Measurements from ENCODE around the gene NTRK3. TPM values are rescaled to one million over a fixed set of nuclear protein-coding genes. Genes with fewer than 3 reads are reported as not detected.

Gene NTRK3
- total RNA-seq, 1 experiment from 2014 or later, result not detected

DNA sequence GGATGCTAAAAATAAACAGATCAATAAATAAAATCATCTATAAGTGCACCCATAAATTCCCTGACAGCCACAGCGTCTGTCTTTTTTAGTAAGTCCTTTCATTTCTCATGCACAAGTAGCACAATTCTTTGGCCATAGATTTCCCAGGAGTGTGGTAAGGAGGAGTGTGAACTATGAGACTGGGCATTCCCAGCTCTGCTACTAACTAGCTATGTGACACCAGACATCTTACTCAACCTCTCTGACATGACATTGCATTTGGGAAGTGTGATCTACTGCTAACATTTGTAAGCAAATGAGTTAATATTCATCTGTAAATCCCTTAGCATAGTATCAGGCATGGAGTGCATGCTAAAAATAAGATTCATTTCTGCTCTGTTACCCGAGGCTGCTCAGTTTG lies 301.7 kb downstream of the NTRK3 start:
- ChIA-PET CTCF (no interaction called here), POLR2A (ENCODE audit: unreplicated experiment) (no interaction called here)
- Histone ChIP-seq H3K27ac (ENCODE audit: low read length) (no peak overlapping the region), H4K20me1 (ENCODE audit: low read length) (no peaks in the 10 kb centered on the region), H3K9ac (ENCODE audit: low read length) (no peak overlapping the region), H3K9me3 (ENCODE audit: low read length) (no peaks in the 10 kb centered on the region), H3K4me1 (ENCODE audit: insufficient read depth, low read length) (no peaks in the 10 kb centered on the region), H3K36me3 (ENCODE audit: low read depth, low read length) (no peaks in the 10 kb centered on the region), H2AFZ (ENCODE audit: low read length) (no peak overlapping the region), H3K27me3 (ENCODE audit: low read length) (peaks cover 6% of the 10 kb centered on the region; the same call in 1 of the 2 replicates), H3F3A (ENCODE audit: low read length, unreplicated experiment) (no peaks in the 10 kb centered on the region), H3K4me2 (ENCODE audit: low read length) (no peak overlapping the region), H3K79me2 (ENCODE audit: low read length) (no peaks in the 10 kb centered on the region), H3K4me3 (ENCODE audit: low read length) (no peak overlapping the region), H3K9me2 (replicated peaks; ENCODE audit: low read length) (no peaks in the 10 kb centered on the region)
- BruUV-seq (replicated peaks), result no TSS peak
- ATAC-seq (no peak), DNase-seq (no peak)
- intact Hi-C loops (cut with micrococcal nuclease), result no loop called here
- TF ChIP-seq EZH2phosphoT487 (IDR thresholded peaks at IDR 0.05; ENCODE audit: borderline replicate concordance, low read length), result no peak
- no peak for TF ChIP-seq EZH2 (IDR thresholded peaks at IDR 0.05; ENCODE audit: low read length, unreplicated experiment)
- TF ChIP-seq, protein P1, sequence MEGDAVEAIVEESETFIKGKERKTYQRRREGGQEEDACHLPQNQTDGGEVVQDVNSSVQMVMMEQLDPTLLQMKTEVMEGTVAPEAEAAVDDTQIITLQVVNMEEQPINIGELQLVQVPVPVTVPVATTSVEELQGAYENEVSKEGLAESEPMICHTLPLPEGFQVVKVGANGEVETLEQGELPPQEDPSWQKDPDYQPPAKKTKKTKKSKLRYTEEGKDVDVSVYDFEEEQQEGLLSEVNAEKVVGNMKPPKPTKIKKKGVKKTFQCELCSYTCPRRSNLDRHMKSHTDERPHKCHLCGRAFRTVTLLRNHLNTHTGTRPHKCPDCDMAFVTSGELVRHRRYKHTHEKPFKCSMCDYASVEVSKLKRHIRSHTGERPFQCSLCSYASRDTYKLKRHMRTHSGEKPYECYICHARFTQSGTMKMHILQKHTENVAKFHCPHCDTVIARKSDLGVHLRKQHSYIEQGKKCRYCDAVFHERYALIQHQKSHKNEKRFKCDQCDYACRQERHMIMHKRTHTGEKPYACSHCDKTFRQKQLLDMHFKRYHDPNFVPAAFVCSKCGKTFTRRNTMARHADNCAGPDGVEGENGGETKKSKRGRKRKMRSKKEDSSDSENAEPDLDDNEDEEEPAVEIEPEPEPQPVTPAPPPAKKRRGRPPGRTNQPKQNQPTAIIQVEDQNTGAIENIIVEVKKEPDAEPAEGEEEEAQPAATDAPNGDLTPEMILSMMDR (conservative IDR thresholded peaks at IDR 0.05; ENCODE audit: low read depth, low read length), result no peak

DNA sequence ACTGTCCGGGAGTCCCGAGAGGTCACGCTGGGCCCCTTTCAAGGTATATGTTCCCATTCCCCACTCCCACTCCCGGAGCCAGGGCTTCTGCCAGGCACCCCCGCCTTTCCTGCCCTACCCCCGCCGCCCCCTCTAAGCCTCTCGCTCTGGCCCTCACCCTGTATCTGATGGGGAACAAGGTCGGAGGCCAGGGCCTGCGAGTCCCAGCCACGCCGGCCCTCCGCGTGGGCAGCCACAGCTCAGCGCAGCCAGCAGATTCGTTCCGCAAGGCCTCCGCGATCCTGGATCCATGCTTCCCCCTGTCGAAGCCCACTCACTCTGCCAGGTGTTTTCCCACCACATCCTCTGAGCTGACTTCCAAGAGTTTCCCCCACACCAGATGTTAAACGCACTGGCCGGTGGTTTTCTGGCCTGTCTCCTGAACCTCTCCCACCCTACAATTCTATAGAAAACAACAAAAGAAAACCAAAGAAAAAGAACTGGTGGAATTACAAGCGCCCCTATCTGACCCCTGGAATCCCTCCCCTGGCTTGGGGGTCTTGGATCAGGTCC lies 303.7 kb downstream of the NTRK3 start:
- Histone ChIP-seq H3K79me2 (ENCODE audit: low read length) (no peaks in the 10 kb centered on the region), H3K27ac (ENCODE audit: low read length) (no peak overlapping the region), H4K20me1 (ENCODE audit: low read length) (no peaks in the 10 kb centered on the region), H3K9ac (ENCODE audit: low read length) (no peak overlapping the region), H2AFZ (ENCODE audit: low read length) (no peak overlapping the region), H3K36me3 (ENCODE audit: low read depth, low read length) (no peaks in the 10 kb centered on the region), H3K4me1 (ENCODE audit: insufficient read depth, low read length) (no peaks in the 10 kb centered on the region), H3K4me2 (ENCODE audit: low read length) (no peak overlapping the region), H3K4me3 (ENCODE audit: low read length) (no peak overlapping the region), H3K9me3 (ENCODE audit: low read length) (no peaks in the 10 kb centered on the region), H3F3A (ENCODE audit: low read length, unreplicated experiment) (no peaks in the 10 kb centered on the region), H3K9me2 (replicated peaks; ENCODE audit: low read length) (no peaks in the 10 kb centered on the region), H3K27me3 (ENCODE audit: low read length) (no peaks in the 10 kb centered on the region)
- no TSS peak for BruUV-seq (replicated peaks)
- ATAC-seq, result no peak
- POLR2A ChIA-PET (ENCODE audit: unreplicated experiment), result no interaction called here
- TF ChIP-seq EZH2 (IDR thresholded peaks at IDR 0.05; ENCODE audit: low read length, unreplicated experiment) (no peak), EZH2phosphoT487 (IDR thresholded peaks at IDR 0.05; ENCODE audit: borderline replicate concordance, low read length) (no peak)
- TF ChIP-seq, protein P1 (conservative IDR thresholded peaks at IDR 0.05; ENCODE audit: low read depth, low read length), result no peak
- intact Hi-C loops (cut with micrococcal nuclease), result no loop called here
- no peak for DNase-seq
- CTCF ChIA-PET, result no interaction called here

DNA sequence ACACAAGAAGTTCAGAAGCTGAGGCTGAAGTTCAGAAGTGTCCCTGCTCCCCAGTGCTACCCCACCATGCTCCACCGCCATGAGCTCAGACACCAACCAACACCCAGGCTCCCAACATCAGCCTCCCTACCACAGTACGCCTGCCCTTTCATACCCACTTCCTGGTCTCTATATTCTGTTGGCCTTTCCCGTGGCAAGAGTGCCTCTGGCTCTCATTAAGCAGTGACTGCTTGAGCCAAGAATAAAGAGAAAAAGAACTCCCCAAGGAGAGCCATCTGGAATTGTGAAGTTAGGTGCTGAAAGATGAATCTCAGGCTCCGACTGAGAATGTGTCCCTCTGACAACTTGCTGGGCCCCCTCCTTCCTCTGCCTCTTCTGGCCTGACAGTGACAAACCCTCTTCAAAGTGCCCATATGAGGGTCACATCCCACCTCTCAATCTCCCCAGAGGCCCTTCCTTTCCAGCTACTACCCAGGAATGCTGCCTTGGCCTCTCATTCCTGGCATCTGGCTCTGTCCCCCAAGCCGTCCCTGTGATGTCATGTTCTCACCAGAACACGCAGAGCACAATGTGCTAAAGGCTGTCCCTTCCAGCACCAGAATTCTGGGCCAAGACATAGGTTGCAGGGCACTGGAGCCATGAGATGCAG lies 306.8 kb downstream of the NTRK3 start:
- no peak overlapping the region for H3K4me2 ChIP-seq (ENCODE audit: low read length)
- no peak for TF ChIP-seq EZH2phosphoT487 (IDR thresholded peaks at IDR 0.05; ENCODE audit: borderline replicate concordance, low read length)
- TF ChIP-seq, protein P1 (conservative IDR thresholded peaks at IDR 0.05; ENCODE audit: low read depth, low read length), result no peak
- no peak for TF ChIP-seq EZH2 (IDR thresholded peaks at IDR 0.05; ENCODE audit: low read length, unreplicated experiment)
- no peaks in the 10 kb centered on the region for H3F3A ChIP-seq (ENCODE audit: low read length, unreplicated experiment)
- CTCF ChIA-PET, result no interaction called here
- no peak overlapping the region for H3K9ac ChIP-seq (ENCODE audit: low read length)
- no peak overlapping the region for H3K27ac ChIP-seq (ENCODE audit: low read length)
- H3K9me2 ChIP-seq (replicated peaks; ENCODE audit: low read length), result no peaks in the 10 kb centered on the region
- H3K79me2 ChIP-seq (ENCODE audit: low read length), result no peaks in the 10 kb centered on the region
- H3K27me3 ChIP-seq (ENCODE audit: low read length), result no peaks in the 10 kb centered on the region
- no peak for DNase-seq
- ATAC-seq, result no peak
- H3K36me3 ChIP-seq (ENCODE audit: low read depth, low read length), result no peaks in the 10 kb centered on the region
- no peak overlapping the region for H2AFZ ChIP-seq (ENCODE audit: low read length)
- no peaks in the 10 kb centered on the region for H4K20me1 ChIP-seq (ENCODE audit: low read length)
- H3K4me1 ChIP-seq (ENCODE audit: insufficient read depth, low read length), result no peaks in the 10 kb centered on the region
- no TSS peak for BruUV-seq (replicated peaks)
- no peaks in the 10 kb centered on the region for H3K9me3 ChIP-seq (ENCODE audit: low read length)
- POLR2A ChIA-PET (ENCODE audit: unreplicated experiment), result no interaction called here
- H3K4me3 ChIP-seq (ENCODE audit: low read length), result no peak overlapping the region
- intact Hi-C loops (cut with micrococcal nuclease), result no loop called here

All from PC-3 (cell line).